Measurements from ENCODE around the gene STKLD1.

- TF ChIP-seq CTCF (IDR thresholded peaks at IDR 0.05) (no peak), POLR2A (IDR thresholded peaks at IDR 0.05) (no peak)
These were observed 15.5 kb upstream of the STKLD1 start for GRCh38 chr9:133360400-133361393.
